NCI-H2107 treated with DMSO at 0.1 percent for 48 hours (cell line): ENCODE measurements around the gene PIBF1.
A peak's percentile ranks its signal among the peaks of the same experiment; 100 is the strongest.
"Not testable (repeated sequence)": the region's sequence is repeated elsewhere in the genome, so short reads cannot be mapped to it uniquely, and the experiment has no call there.

ENCODE experiments used
- DNase-seq: peaks from one replicate; lab custom pipeline; 2025; ENCODE audit not compliant: unreplicated experiment; lab: John Stamatoyannopoulos, UW

PIBF1 gene

GRCh38 chr13:72896869-72897268 lies 114.9 kb downstream of the PIBF1 start:
- DNase-seq, result no peak

GRCh38 chr13:72901546-72901945 lies 119.6 kb downstream of the PIBF1 start:
- DNase-seq, result not testable (repeated sequence)

GRCh38 chr13:72908416-72908815 lies 126.5 kb downstream of the PIBF1 start:
- no peak for DNase-seq

GRCh38 chr13:72911981-72912380 lies 130.0 kb downstream of the PIBF1 start:
- no peak for DNase-seq

- DNase-seq, result no peak
These were observed 138.2 kb downstream of the PIBF1 start for GRCh38 chr13:72920097-72920496.

GRCh38 chr13:72931311-72931710 lies 149.4 kb downstream of the PIBF1 start:
- DNase-seq, result no peak

- no peak for DNase-seq
These were observed 150.3 kb downstream of the PIBF1 start for GRCh38 chr13:72932250-72932649.

GRCh38 chr13:72946267-72946666 lies 164.3 kb downstream of the PIBF1 start:
- not testable (repeated sequence) for DNase-seq

GRCh38 chr13:72952529-72953141 lies 170.7 kb downstream of the PIBF1 start:
- DNase-seq, result no peak

- DNase-seq, result peak; percentile 4
These were observed 171.5 kb downstream of the PIBF1 start for GRCh38 chr13:72953391-72953965.

- DNase-seq, result no peak
These were observed 177.7 kb downstream of the PIBF1 start for GRCh38 chr13:72959643-72960042.

GRCh38 chr13:72960114-72960513 lies 178.2 kb downstream of the PIBF1 start:
- DNase-seq, result no peak

- peak; percentile 45 for DNase-seq
These were observed 178.6 kb downstream of the PIBF1 start for GRCh38 chr13:72960541-72960940.

- no peak for DNase-seq
These were observed 181.8 kb downstream of the PIBF1 start for GRCh38 chr13:72963762-72964161.

- no peak for DNase-seq
These were observed 188.5 kb downstream of the PIBF1 start for GRCh38 chr13:72970301-72970880.

GRCh38 chr13:72970956-72971355 lies 189.0 kb downstream of the PIBF1 start:
- DNase-seq, result no peak

- DNase-seq, result no peak
These were observed 191.3 kb downstream of the PIBF1 start for GRCh38 chr13:72973234-72973633.

GRCh38 chr13:72983085-72983768 lies 201.3 kb downstream of the PIBF1 start:
- no peak for DNase-seq

GRCh38 chr13:72985610-72986009 lies 203.7 kb downstream of the PIBF1 start:
- no peak for DNase-seq

- no peak for DNase-seq
These were observed 204.3 kb downstream of the PIBF1 start for GRCh38 chr13:72986197-72986596.

- no peak for DNase-seq
These were observed 209.0 kb downstream of the PIBF1 start for GRCh38 chr13:72990953-72991352.

- DNase-seq, result no peak
These were observed 216.1 kb downstream of the PIBF1 start for GRCh38 chr13:72998012-72998411.
